ENCODE measurements around the gene ACHE. TPM values are rescaled to one million over a fixed set of nuclear protein-coding genes. Genes with fewer than 3 reads are reported as not detected.
A peak's percentile ranks its signal among the peaks of the same experiment; 100 is the strongest.

The ACHE gene
- total RNA-seq, 4 donors from 2014 or later = 2.5 to 4.6 (median 3.5) TPM

- Histone ChIP-seq H3K4me1 (peaks cover 36 to 48% (median 44%) of the 10 kb centered on the region in 4 donors), H3K9me3 (no peaks in the 10 kb centered on the region), H3K27ac (replicated peaks in 1 of 4) (peak overlapping the region in 2 of 4 donors; percentile 17 to 28), H3K27me3 (peaks cover 11 to 71% (median 31%) of the 10 kb centered on the region in 4 donors), H3K4me3 (peak overlapping the region; percentile 51 to 63 (median 52)), H3K36me3 (no peaks in the 10 kb centered on the region)
- 0% methylated on average over 2 of the region's 83 CpGs for WGBS
- no peak for DNase-seq (ENCODE audit: extremely low spot score)
- TF ChIP-seq, protein P1, sequence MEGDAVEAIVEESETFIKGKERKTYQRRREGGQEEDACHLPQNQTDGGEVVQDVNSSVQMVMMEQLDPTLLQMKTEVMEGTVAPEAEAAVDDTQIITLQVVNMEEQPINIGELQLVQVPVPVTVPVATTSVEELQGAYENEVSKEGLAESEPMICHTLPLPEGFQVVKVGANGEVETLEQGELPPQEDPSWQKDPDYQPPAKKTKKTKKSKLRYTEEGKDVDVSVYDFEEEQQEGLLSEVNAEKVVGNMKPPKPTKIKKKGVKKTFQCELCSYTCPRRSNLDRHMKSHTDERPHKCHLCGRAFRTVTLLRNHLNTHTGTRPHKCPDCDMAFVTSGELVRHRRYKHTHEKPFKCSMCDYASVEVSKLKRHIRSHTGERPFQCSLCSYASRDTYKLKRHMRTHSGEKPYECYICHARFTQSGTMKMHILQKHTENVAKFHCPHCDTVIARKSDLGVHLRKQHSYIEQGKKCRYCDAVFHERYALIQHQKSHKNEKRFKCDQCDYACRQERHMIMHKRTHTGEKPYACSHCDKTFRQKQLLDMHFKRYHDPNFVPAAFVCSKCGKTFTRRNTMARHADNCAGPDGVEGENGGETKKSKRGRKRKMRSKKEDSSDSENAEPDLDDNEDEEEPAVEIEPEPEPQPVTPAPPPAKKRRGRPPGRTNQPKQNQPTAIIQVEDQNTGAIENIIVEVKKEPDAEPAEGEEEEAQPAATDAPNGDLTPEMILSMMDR (IDR thresholded peaks at IDR 0.05) = peak; percentile 67 to 85 (median 68)
- TF ChIP-seq POLR2AphosphoS5 (IDR thresholded peaks at IDR 0.05) = no peak
- intact Hi-C loops (cut with DNase I) = loop anchor here (2.0 to 5.0 kb wide), 2 partner anchors 164 to 182 kb away; no protein-coding TSS in a partner anchor
These were observed 608 bp downstream of the ACHE start for GRCh38 chr7:100894860-100895700.

GRCh38 chr7:100893910-100894721 is 1.6 kb downstream of the ACHE start:
- DNase-seq (ENCODE audit: extremely low spot score) = no peak
- H3K4me1 ChIP-seq = peaks cover 37 to 54% (median 50%) of the 10 kb centered on the region in 4 donors
- TF ChIP-seq POLR2A (IDR thresholded peaks at IDR 0.05; ENCODE audit: low read depth) (no peak), EP300 (IDR thresholded peaks at IDR 0.05) (no peak), POLR2AphosphoS5 (IDR thresholded peaks at IDR 0.05) (no peak)
- TF ChIP-seq, protein P1 (IDR thresholded peaks at IDR 0.05) = no peak
- 53% methylated on average over 35 of the region's 40 CpGs for WGBS
- peak overlapping the region in 3 of 4 donors; percentile 51 to 63 (median 52) for H3K4me3 ChIP-seq
- intact Hi-C loops (cut with DNase I) = loop anchor here (2.0 kb wide), 1 partner anchor 165 kb away; no protein-coding TSS in a partner anchor
- H3K27me3 ChIP-seq = peaks cover 11 to 62% (median 31%) of the 10 kb centered on the region in 4 donors
- H3K36me3 ChIP-seq = no peaks in the 10 kb centered on the region
- H3K9me3 ChIP-seq = no peaks in the 10 kb centered on the region
- H3K27ac ChIP-seq (replicated peaks in 1 of 4) = no peak overlapping the region

DNA sequence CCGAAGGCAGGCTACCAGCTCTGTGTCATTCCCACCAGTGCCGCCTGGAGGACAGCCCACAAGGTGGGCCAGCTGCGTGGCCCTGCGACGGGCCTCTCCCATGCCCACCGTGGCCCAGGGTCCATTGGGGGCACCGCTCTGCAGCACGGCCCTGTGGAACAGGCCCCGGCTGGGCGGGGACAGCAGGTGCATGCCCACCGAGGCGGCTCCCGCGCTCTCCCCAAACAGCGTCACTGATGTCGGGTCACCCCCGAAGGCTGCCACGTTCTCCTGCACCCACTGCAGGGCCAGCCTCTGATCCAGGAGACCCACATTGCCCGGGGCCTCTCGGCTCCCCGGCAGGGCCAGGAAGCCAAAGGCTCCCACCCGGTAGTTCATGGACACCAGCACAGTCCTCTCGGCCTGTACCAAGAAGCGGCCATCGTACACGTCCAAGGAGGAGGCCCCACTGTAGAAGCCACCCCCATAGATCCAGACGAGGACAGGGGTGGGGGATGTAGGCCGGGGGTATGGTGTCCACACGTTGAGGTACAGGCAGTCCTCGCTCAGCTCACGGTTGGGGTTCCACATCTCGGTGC is 2.3 kb downstream of the ACHE start:
- no peak overlapping the region for H3K27ac ChIP-seq (replicated peaks in 1 of 4)
- WGBS = 86% methylated on average over 14 of the region's 32 CpGs
- H3K4me1 ChIP-seq = peaks cover 44 to 61% (median 57%) of the 10 kb centered on the region in 4 donors
- intact Hi-C loops (cut with DNase I) = no loop called here
- DNase-seq (ENCODE audit: extremely low spot score) = no peak
- H3K4me3 ChIP-seq = no peak overlapping the region
- H3K36me3 ChIP-seq = peaks cover 0 to 5% (median 4%) of the 10 kb centered on the region in 4 donors
- H3K27me3 ChIP-seq = peaks cover 11 to 55% (median 31%) of the 10 kb centered on the region in 4 donors
- no peaks in the 10 kb centered on the region for H3K9me3 ChIP-seq
- no peak for TF ChIP-seq EP300 (IDR thresholded peaks at IDR 0.05)
- no peak for TF ChIP-seq POLR2A (IDR thresholded peaks at IDR 0.05; ENCODE audit: low read depth)
- TF ChIP-seq, protein P1 (IDR thresholded peaks at IDR 0.05) = no peak
- no peak for TF ChIP-seq POLR2AphosphoS5 (IDR thresholded peaks at IDR 0.05)

- H3K9me3 ChIP-seq = no peaks in the 10 kb centered on the region
- peaks cover 52 to 69% (median 65%) of the 10 kb centered on the region in 4 donors for H3K4me1 ChIP-seq
- H3K27me3 ChIP-seq = peaks cover 11 to 47% (median 28%) of the 10 kb centered on the region in 4 donors
- intact Hi-C loops (cut with DNase I) = no loop called here
- 90% methylated on average over 24 of the region's 44 CpGs for WGBS
- DNase-seq (ENCODE audit: extremely low spot score) = no peak
- no peak overlapping the region for H3K27ac ChIP-seq (replicated peaks in 1 of 4)
- TF ChIP-seq EP300 (IDR thresholded peaks at IDR 0.05) = no peak
- TF ChIP-seq POLR2AphosphoS5 (IDR thresholded peaks at IDR 0.05) = no peak
- no peak for TF ChIP-seq POLR2A (IDR thresholded peaks at IDR 0.05; ENCODE audit: low read depth)
- TF ChIP-seq, protein P1 (IDR thresholded peaks at IDR 0.05) = no peak
- H3K4me3 ChIP-seq = no peak overlapping the region
- H3K36me3 ChIP-seq = peaks cover 4 to 13% (median 12%) of the 10 kb centered on the region in 4 donors
These were observed 3.0 kb downstream of the ACHE start for GRCh38 chr7:100892364-100893317.
